Large intestine (tissue), 3 donors: ENCODE measurements around the gene FAR2. TPM values are rescaled to one million over a fixed set of nuclear protein-coding genes. Genes with fewer than 3 reads are reported as not detected.
"Not testable (repeated sequence)": the region's sequence is repeated elsewhere in the genome, so short reads cannot be mapped to it uniquely, and the experiment has no call there.

Source experiments
- DNase-seq, 2 donors: peaks; one replicate each; pipeline versions ENCODE4 v3.0.0 to v3.0.0-alpha.2; 2013
- H3K27ac ChIP-seq: one replicate; pipeline ENCODE4 v1.5.1; 2013; ENCODE audit warnings: low read length
- H3K27me3 ChIP-seq: 2 replicates; pipeline ENCODE4 v1.6.1; 2013; ENCODE audit warnings: low read length; ENCODE audit not compliant: control insufficient read depth, insufficient read depth
- H3K36me3 ChIP-seq: 2 replicates; pipeline ENCODE4 v1.6.1; 2013; ENCODE audit warnings: low read length; ENCODE audit not compliant: control insufficient read depth, insufficient read depth
- H3K4me1 ChIP-seq: one replicate; pipeline ENCODE4 v1.6.1; 2013; ENCODE audit warnings: low read length; ENCODE audit not compliant: control insufficient read depth, insufficient read depth
- H3K4me3 ChIP-seq: one replicate; pipeline ENCODE4 v1.5.1; 2013; ENCODE audit warnings: low read length
- H3K9me3 ChIP-seq: one replicate; pipeline ENCODE4 v1.6.1; 2013; ENCODE audit warnings: mild to moderate bottlenecking, low read depth, low read length, moderate library complexity; ENCODE audit not compliant: control insufficient read depth
- WGBS: methylation state at CpG from one replicate; pipeline ENCODE4 v1.1.5; 2013; ENCODE audit warnings: low lambda C conversion rate; ENCODE audit not compliant: insufficient coverage; 5-methylcytosine and 5-hydroxymethylcytosine counted together
- polyA plus RNA-seq: library from polyadenylated mRNA; unstranded; fragments of 120-200 nt; gene quantifications from one replicate; pipeline ENCODE4 v1.2.1, GENCODE V29; 2013

Gene FAR2
- polyA plus RNA-seq, 1 donor, result 18.1 TPM

DNA sequence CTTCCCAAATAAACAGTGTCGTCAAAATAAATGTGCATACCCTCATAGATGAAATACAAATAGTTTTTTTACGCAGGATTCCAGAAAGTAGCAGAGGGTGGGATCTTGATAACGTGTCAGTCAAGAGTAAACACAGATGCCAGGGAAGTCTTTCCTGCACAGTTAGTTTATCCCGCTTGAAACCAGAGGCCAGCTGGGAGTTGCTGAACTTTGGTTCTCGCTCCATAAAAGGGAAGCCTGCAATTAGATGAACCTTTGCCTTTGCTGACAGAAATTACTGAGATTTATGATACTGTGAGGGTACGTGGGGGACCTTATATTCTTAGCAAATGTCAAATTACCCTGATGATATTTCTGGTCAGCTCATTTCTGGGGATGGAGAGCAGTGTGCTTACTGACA, 18.9 kb downstream of the FAR2 start:
- peak; percentile 83 to 94 for DNase-seq
- Histone ChIP-seq H3K9me3 (peaks cover 8% of the 10 kb centered on the region), H3K27me3 (no peaks in the 10 kb centered on the region), H3K27ac (peak overlapping the region; percentile 81), H3K4me1 (peaks cover 48% of the 10 kb centered on the region), H3K4me3 (no peak overlapping the region), H3K36me3 (peaks cover 7% of the 10 kb centered on the region)
- no CpG with 5 or more reads among the region's 6 CpGs for WGBS

DNA sequence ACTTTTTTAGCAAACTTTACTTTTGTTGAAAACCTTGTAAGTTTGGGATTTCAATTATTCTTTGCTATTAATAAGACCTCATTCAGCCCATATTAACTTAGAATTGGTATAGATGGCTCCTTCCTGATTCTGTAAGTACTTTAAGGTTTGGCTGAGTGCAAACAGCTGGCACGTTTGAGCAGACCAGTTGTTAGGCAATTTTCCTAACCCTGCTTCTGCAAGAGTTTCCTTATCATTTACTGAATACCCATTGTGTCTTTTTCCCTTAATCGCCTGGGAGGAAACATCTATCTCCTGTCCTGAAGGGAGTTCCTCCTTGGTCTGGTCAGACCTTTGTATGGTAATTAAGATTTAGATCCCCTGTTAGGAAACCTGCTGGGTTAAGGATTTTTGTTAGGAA, 20.9 kb downstream of the FAR2 start:
- H3K36me3 ChIP-seq, H3K9me3 ChIP-seq, DNase-seq, H3K27me3 ChIP-seq, H3K4me3 ChIP-seq: not testable (repeated sequence)
- WGBS, result 0% methylated on average over 1 of the region's 2 CpGs
- H3K27ac ChIP-seq, result peak overlapping the region; percentile 7
- H3K4me1 ChIP-seq, result peaks cover 38% of the 10 kb centered on the region

DNA sequence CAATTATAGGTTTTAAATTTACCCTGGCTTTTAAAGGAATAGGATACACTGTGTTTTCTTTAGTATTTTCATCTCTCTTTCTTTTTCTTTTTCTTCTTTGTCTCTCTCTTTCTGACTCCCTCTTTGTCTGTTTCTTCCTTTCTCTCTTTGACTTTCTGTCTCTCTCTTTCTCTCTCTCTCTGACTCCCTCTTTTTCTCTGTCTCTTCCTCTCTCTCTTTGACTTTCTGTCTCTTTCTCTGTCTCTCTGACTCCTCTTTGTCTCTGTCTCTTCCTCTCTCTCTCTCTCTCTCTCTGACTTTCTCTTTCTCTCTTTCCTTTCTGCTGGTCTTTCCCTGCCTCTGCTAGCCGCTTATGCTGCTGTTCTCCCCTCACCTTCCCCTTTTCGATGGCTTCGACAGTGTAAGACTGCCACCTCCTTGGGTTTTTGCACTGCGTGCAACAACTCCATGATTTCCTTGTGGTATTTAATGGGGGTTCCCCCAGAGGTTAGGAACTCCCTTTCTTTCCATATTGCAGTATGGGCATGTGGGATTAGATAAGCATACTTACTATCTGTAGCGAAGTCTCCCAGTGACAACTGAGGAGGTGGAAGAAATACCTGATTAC, 21.5 kb downstream of the FAR2 start:
- DNase-seq, H3K27ac ChIP-seq, H3K4me3 ChIP-seq, H3K27me3 ChIP-seq, H3K36me3 ChIP-seq, H3K9me3 ChIP-seq: not testable (repeated sequence)
- peaks cover 32% of the 10 kb centered on the region for H3K4me1 ChIP-seq
- no CpG with 5 or more reads among the region's 5 CpGs for WGBS

DNA sequence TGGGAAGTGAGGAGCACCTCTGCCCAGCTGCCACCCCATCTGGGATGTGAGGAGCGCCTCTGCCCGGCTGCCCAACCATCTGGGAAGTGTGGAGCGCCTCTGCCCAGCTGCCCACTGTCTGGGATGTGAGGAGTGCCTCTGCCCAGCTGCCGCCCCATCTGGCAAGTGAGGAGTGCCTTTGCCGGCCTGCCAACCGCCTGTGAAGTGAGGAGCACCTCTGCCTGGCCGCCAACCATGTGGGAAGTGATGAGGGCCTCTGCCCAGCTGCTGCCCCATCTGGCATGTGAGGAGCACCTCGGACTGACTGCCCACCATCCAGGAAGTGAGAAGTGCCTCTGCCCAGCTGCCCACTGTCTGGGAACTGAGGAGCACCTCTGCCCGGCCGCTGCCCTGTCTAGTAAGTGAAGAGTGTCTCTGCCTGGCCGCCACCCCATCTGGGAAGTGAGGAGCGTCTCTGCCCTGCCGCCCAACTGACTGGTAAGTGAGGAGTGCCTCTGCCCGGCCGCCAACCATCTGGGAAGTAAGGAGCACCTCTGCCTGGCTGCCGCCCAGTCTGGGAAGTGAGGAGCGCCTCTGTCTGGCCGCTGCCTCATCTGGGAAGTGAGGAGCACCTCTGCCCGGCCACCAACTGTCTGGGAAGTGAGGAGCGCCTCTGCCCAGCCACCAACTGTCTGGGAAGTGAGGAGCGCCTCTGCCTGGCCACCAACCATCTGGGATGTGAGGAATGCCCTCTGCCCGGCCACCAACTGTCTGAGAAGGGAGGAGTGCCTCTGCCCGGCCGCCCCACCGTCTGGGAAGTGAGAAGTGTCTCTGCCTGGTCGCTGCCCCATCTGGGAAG, 22.6 kb downstream of the FAR2 start:
- no peak for DNase-seq
- Histone ChIP-seq H3K27me3 (no peaks in the 10 kb centered on the region), H3K36me3 (peaks cover 7% of the 10 kb centered on the region), H3K27ac (no peak overlapping the region), H3K9me3 (peaks cover 8% of the 10 kb centered on the region), H3K4me3 (no peak overlapping the region), H3K4me1 (peaks cover 22% of the 10 kb centered on the region)
- WGBS, result no CpG with 5 or more reads among the region's 26 CpGs

DNA sequence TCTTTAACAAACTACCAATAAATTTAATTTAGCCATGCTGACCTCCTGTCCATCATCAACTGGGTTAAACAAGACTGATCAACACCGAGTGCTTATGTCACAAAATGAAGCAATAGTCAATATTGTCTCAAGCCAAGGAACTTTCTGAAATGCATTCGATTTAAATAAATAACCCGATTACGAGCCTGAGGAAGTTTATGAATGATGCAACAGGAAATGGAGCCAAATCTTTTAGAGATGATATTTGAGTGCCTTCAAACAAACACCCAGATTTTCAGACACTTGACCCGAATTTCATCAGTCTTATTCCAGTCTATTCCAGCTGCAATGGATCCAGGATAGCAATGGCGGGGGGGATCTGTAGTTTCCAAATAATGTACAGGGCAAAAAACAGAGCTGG, 27.9 kb downstream of the FAR2 start:
- H3K36me3 ChIP-seq, result peaks cover 2% of the 10 kb centered on the region
- H3K4me1 ChIP-seq, result no peaks in the 10 kb centered on the region
- no peak overlapping the region for H3K27ac ChIP-seq
- H3K4me3 ChIP-seq, result no peak overlapping the region
- DNase-seq, result no peak
- no CpG with 5 or more reads among the region's 6 CpGs for WGBS
- peaks cover under 1% of the 10 kb centered on the region for H3K9me3 ChIP-seq
- H3K27me3 ChIP-seq, result no peaks in the 10 kb centered on the region

DNA sequence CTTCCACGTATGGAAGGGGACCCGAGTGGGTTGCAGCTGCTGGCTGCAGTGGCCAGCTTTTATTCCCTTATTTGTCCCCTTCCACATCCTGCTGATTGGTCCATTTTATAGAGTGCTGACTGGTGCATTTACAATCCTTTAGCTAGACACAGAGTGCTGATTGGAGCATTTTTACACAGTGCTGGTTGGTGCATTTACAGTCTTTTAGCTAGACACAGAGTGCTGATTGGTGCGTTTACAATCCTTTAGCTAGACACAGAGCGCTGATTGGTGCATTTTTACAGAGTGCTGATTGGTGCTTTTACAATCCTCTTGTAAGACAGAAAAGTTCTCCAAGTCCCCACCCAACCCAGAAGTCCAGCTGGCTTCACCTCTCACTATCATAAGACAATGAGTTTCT, 33.2 kb downstream of the FAR2 start:
- H3K4me1 ChIP-seq, H3K4me3 ChIP-seq, H3K27me3 ChIP-seq, H3K36me3 ChIP-seq, DNase-seq, H3K9me3 ChIP-seq, H3K27ac ChIP-seq: not testable (repeated sequence)
- no CpG with 5 or more reads among the region's 4 CpGs for WGBS

DNA sequence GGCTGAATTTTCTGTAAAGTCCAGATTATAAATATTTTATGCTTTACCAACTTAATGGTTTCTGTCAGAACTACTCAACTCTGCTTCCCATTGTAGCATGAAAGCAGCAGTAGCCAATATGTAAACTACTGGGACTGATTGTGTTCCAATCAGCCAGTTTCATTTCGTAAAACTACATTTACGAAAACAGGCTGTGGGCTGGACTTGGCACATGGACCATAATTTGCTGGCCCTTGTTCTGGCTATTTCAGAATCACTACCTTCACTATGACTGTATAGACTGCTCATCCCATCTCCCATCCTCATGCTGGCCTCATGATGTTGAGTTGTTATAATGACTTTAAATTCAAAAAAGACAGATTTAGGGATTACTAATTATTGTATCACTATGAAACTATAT, 38.7 kb downstream of the FAR2 start:
- no peak overlapping the region for H3K4me3 ChIP-seq
- WGBS, result no CpG with 5 or more reads among the region's 2 CpGs
- H3K4me1 ChIP-seq, result peaks cover 2% of the 10 kb centered on the region
- DNase-seq, result no peak
- H3K27me3 ChIP-seq, result no peaks in the 10 kb centered on the region
- no peak overlapping the region for H3K27ac ChIP-seq
- no peaks in the 10 kb centered on the region for H3K9me3 ChIP-seq
- no peaks in the 10 kb centered on the region for H3K36me3 ChIP-seq

DNA sequence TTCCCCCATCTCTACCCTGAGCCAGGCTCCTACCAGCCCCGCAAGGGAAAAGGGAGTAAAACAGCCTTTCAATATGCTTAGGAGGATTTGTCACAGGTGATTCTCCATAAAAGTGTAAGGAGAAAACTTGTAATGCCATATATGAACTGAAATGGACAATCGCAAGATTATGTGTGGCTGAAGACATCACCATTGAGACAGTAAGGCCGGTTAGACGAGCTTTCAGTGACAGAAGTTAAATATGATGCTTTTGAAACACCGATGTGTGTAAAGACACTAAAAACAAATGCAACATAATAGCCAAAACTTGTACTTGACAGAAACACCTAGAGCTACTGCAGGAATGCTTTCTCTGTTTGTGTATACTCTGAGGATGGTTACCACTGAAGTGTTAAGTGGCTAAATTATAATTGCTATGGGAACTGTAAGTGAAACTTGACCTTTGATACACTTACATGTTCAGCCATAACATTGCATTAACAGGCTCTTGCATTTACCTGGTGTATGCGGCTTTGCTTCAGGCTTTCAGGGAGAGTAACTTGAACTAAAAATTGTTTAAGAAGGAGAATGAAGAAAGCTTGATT, 42.3 kb downstream of the FAR2 start:
- WGBS, result no CpG with 5 or more reads among the region's 6 CpGs
- peak overlapping the region; percentile 32 for H3K27ac ChIP-seq
- DNase-seq, result peak in 1 of 2 donors; percentile 68

DNA sequence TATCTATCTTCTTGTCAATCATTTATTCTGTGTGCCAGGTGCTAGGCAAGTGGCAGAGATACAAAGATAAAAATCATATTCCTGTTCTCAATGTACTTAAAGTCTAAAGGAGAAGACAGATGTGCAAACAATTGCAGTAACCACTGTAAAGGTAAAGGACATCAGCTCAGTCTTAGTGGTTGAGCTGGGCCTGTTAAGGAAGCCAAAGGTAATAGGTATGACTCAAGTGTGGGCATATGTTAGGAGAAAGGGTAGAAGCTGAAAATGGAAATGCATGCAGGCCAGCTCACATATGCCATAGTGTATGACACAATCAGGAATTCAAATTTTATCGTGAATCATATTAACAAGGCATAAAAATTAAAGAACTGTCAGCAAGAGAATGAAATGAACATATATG, 49.8 kb downstream of the FAR2 start:
- H3K4me1 ChIP-seq, result peaks cover 4% of the 10 kb centered on the region
- 100% methylated on average over 1 of the region's 1 CpG for WGBS
- H3K27me3 ChIP-seq, result no peaks in the 10 kb centered on the region
- no peaks in the 10 kb centered on the region for H3K9me3 ChIP-seq
- no peak overlapping the region for H3K4me3 ChIP-seq
- no peak for DNase-seq
- H3K27ac ChIP-seq, result no peak overlapping the region
- H3K36me3 ChIP-seq, result no peaks in the 10 kb centered on the region

More for the DNA sequence above, 42.3 kb downstream of the FAR2 start:
- Histone ChIP-seq H3K9me3 (no peaks in the 10 kb centered on the region), H3K4me1 (peaks cover 2% of the 10 kb centered on the region), H3K27me3 (no peaks in the 10 kb centered on the region), H3K4me3 (no peak overlapping the region), H3K36me3 (no peaks in the 10 kb centered on the region)

DNA sequence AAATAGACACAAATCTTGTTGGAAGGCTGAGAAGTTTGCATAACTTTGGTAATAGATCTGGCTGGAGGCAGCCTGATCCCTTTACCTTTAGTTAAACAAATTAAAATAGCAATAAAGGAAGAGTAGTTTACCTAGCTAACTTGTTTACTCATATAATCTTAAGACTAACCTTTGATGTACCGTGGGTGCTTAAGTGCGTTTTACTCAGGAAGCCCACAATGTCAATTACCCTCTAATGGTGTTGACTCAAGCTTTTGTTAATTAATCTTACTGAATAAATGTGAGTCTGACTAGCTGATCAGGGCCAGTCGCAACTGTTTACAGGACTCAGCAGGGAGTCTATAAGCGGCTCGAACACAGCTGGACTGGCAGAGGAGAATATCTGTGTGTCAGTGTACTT, 51.5 kb downstream of the FAR2 start:
- Histone ChIP-seq H3K27me3 (no peaks in the 10 kb centered on the region), H3K4me3 (no peak overlapping the region), H3K36me3 (no peaks in the 10 kb centered on the region), H3K4me1 (peaks cover 4% of the 10 kb centered on the region), H3K9me3 (no peaks in the 10 kb centered on the region), H3K27ac (no peak overlapping the region)
- 0% methylated on average over 1 of the region's 5 CpGs for WGBS
- no peak for DNase-seq
